OCI-LY1 (cell line): ENCODE results near the gene NCKAP1.

ENCODE experiments used
- CTCF ChIP-seq: fragments of 200-600 bp; sonication (generic), shearing (Covaris generic); IDR thresholded peaks from 2 replicates; pipeline ENCODE4 v1.5.1; 2017; ENCODE audit warnings: mild to moderate bottlenecking, antibody characterized with exemption, low read length, moderate library complexity, mixed read lengths
- EZH2 ChIP-seq: fragments of 200-600 bp; sonication (generic), shearing (Covaris generic); IDR thresholded peaks from 2 replicates; pipeline ENCODE4 v1.8.0; 2017; ENCODE audit warnings: borderline replicate concordance, mixed run types, mild to moderate bottlenecking, antibody characterized with exemption, low read length, moderate library complexity, mixed read lengths

GRCh38 chr2:182941919-182942318 lies 96.3 kb downstream of the NCKAP1 start:
- TF ChIP-seq CTCF (no peak), EZH2 (no peak)
